K562 (cell line): ENCODE results near the gene HSPA4L.

ENCODE experiments used
- FOS ChIP-seq: IDR thresholded peaks from 3 replicates; pipeline ENCODE4 v1.6.1; 2011; ENCODE audit not compliant: insufficient read length; ENCODE audit errors: extremely low read depth
- TF ChIP-seq, protein P1 (sequence below), 2 experiments: IDR thresholded peaks in 1 of 2; conservative IDR thresholded peaks in 1 of 2; 2 replicates each; pipeline ENCODE4 v1.6.1; 2016; ENCODE audit warnings: low read depth in 2 of 2, mild to moderate bottlenecking in 1 of 2, missing compliant biosample characterization in 1 of 2, missing genetic modification characterization in 1 of 2, moderate library complexity in 1 of 2

DNA sequence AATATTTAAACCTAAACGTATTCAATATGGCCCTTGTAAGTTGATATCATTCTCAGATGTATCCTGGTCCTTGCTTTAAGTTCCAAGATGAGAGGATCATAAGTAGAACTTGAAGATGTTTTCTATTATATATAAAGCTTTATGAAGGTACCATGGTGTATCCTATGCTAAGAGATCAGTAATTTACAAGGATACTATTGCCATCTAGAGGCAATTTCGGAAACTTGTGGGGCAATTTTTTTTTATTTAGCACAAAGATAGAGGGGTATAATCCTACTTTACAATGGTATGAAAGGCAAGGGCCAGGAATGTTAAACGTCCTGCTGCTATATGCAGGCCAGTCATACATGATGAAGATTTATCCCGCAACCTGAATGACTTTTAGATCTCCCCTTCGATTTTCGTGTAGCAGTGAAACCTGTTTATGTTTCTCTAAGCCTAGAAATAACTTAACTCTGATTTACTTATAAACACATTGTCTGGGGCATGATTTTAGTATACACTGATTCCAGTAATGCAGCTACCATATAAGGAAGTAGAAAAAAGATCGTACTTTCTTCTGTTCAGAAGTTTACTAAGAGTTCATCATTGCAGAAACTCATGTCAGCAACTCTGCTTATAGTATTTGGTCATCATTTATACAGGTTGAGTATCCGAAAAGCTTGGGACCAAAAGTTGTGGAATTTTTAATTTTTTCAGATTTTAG lies 49.3 kb upstream of the HSPA4L start:
- TF ChIP-seq, protein P1, sequence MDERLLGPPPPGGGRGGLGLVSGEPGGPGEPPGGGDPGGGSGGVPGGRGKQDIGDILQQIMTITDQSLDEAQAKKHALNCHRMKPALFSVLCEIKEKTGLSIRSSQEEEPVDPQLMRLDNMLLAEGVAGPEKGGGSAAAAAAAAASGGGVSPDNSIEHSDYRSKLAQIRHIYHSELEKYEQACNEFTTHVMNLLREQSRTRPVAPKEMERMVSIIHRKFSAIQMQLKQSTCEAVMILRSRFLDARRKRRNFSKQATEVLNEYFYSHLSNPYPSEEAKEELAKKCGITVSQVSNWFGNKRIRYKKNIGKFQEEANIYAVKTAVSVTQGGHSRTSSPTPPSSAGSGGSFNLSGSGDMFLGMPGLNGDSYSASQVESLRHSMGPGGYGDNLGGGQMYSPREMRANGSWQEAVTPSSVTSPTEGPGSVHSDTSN (CRISPR knock-in tag; IDR thresholded peaks at IDR 0.05; ENCODE audit: low read depth) = no peak
- TF ChIP-seq, protein P1 (tag; conservative IDR thresholded peaks at IDR 0.05; ENCODE audit: low read depth) = no peak
- no peak for TF ChIP-seq FOS
